Nephron progenitor cell (in vitro differentiated cells): ENCODE results near the gene ABCC3.

Source experiments
- DNase-seq: peaks from one replicate; pipeline ENCODE4 v3.0.0; 2021
- H3K27ac Mint-ChIP-seq: 2 replicates; pipeline ENCODE4 v1.8.0; 2021; ENCODE audit warnings: mild to moderate bottlenecking, moderate library complexity, mixed read lengths
- H3K27me3 Mint-ChIP-seq: 2 replicates; pipeline ENCODE4 v1.8.0; 2021; ENCODE audit warnings: mild to moderate bottlenecking, low read depth, mixed read lengths; ENCODE audit not compliant: poor library complexity
- H3K36me3 Mint-ChIP-seq: 2 replicates; pipeline ENCODE4 v1.8.0; 2021; ENCODE audit warnings: low read depth, mixed read lengths
- H3K4me1 Mint-ChIP-seq: 2 replicates; pipeline ENCODE4 v1.8.0; 2021; ENCODE audit warnings: mixed read lengths
- H3K4me3 Mint-ChIP-seq: 2 replicates; pipeline ENCODE4 v1.8.0; 2021; ENCODE audit warnings: mild to moderate bottlenecking, moderate library complexity, mixed read lengths
- H3K9me3 Mint-ChIP-seq: 2 replicates; pipeline ENCODE4 v1.8.0; 2021; ENCODE audit warnings: mild to moderate bottlenecking, moderate library complexity, mixed read lengths
- TF ChIP-seq, protein P1 (sequence below): fragments of 200-600 bp; sonication (generic); IDR thresholded peaks from 2 replicates; pipeline ENCODE4 v1.5.0; 2021; ENCODE audit warnings: antibody characterized with exemption

Gene ABCC3

DNA sequence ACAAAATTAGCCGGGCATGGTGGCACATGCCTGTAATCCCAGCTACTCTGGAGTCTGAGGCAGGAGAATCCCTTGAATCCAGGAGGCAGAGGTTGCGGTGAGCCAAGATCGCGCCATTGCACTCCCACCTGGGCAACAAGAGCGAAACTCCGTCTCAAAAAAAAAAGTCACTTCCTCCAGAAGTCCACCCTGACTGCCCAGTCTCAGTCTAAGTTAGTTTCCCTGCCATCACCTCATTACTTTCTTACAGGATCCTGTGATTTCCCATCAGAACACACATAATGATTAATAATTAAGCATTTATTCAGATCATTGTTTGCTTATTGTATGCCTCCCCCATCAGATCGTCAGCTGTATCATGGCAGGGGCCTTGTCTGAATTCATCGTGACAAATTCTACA lies 31.6 kb downstream of the ABCC3 start:
- Mint-ChIP-seq H3K4me1 (peaks cover 36% of the 10 kb centered on the region), H3K27me3 (peaks cover 11% of the 10 kb centered on the region), H3K9me3 (no peaks in the 10 kb centered on the region), H3K27ac (no peak overlapping the region), H3K4me3 (no peak overlapping the region), H3K36me3 (no peaks in the 10 kb centered on the region)
- TF ChIP-seq, protein P1, sequence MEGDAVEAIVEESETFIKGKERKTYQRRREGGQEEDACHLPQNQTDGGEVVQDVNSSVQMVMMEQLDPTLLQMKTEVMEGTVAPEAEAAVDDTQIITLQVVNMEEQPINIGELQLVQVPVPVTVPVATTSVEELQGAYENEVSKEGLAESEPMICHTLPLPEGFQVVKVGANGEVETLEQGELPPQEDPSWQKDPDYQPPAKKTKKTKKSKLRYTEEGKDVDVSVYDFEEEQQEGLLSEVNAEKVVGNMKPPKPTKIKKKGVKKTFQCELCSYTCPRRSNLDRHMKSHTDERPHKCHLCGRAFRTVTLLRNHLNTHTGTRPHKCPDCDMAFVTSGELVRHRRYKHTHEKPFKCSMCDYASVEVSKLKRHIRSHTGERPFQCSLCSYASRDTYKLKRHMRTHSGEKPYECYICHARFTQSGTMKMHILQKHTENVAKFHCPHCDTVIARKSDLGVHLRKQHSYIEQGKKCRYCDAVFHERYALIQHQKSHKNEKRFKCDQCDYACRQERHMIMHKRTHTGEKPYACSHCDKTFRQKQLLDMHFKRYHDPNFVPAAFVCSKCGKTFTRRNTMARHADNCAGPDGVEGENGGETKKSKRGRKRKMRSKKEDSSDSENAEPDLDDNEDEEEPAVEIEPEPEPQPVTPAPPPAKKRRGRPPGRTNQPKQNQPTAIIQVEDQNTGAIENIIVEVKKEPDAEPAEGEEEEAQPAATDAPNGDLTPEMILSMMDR: no peak
- no peak for DNase-seq

DNA sequence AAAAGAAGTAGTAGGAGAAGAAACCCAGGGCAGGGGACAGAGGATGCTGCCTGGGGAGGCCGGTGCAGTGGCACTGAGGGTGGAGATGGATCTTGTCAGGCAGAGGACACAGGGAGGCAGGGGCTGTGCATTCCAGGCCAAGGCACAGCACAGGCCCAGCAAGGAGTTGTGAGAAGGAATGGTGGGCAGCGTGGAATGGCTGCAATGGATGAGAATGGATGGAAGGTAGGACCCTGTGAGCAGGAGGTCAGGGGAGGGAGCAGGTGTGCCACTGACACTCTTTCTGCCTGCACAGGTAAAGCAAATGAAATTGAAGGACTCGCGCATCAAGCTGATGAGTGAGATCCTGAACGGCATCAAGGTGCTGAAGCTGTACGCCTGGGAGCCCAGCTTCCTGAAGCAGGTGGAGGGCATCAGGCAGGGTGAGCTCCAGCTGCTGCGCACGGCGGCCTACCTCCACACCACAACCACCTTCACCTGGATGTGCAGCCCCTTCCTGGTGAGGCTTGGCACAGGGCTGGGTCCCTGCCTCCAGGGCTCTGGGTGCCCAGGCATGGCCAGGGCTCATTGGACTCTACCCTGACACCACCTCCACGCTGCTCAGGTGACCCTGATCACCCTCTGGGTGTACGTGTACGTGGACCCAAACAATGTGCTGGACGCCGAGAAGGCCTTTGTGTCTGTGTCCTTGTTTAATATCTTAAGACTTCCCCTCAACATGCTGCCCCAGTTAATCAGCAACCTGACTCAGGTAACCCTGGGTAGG lies 32.8 kb downstream of the ABCC3 start:
- DNase-seq: no peak
- no peak overlapping the region for H3K27ac Mint-ChIP-seq
- H3K36me3 Mint-ChIP-seq: no peaks in the 10 kb centered on the region
- no peak overlapping the region for H3K4me3 Mint-ChIP-seq
- peaks cover 26% of the 10 kb centered on the region for H3K4me1 Mint-ChIP-seq
- TF ChIP-seq, protein P1: no peak
- H3K9me3 Mint-ChIP-seq: no peaks in the 10 kb centered on the region
- H3K27me3 Mint-ChIP-seq: peaks cover 9% of the 10 kb centered on the region

DNA sequence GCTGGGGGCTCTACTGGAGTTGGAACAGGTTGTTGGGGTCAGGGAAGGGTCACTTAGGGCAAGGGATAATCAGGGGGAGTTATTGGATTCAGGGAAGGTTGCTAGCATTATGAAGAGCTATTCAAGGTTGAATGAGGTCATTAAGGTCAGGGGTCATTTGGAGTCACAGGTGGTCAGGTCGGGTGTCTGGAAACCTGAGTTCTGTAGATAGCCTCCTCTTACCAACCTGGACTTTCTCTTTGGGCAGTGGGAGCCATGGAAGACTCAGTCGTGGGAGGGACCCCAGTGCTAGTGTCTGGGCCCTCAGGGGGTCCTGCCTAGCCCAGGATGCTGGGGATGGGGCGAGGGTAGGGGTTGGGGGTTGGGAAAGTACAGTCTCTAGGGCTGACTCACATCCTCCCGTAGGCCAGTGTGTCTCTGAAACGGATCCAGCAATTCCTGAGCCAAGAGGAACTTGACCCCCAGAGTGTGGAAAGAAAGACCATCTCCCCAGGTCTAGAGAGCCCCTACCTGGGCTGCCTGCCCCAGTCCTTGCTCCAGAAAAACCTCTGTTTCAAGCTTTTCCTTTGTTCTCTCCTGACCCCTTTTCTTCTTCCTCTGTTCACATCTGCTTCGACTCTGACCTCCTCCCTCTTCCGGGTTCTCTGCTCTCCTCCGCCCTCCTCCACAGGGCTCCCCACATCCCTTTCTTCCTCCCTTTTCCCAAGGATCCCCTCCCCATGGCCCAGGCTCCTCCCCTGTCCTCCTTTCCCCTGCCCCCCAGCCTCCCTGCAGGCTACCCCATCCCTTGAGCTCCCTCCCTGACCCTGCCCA lies 33.5 kb downstream of the ABCC3 start:
- H3K4me3 Mint-ChIP-seq: no peak overlapping the region
- no peaks in the 10 kb centered on the region for H3K9me3 Mint-ChIP-seq
- peaks cover 18% of the 10 kb centered on the region for H3K4me1 Mint-ChIP-seq
- no peak for DNase-seq
- TF ChIP-seq, protein P1: no peak
- H3K27ac Mint-ChIP-seq: peak overlapping the region; percentile 39
- peaks cover 9% of the 10 kb centered on the region for H3K27me3 Mint-ChIP-seq
- H3K36me3 Mint-ChIP-seq: no peaks in the 10 kb centered on the region

DNA sequence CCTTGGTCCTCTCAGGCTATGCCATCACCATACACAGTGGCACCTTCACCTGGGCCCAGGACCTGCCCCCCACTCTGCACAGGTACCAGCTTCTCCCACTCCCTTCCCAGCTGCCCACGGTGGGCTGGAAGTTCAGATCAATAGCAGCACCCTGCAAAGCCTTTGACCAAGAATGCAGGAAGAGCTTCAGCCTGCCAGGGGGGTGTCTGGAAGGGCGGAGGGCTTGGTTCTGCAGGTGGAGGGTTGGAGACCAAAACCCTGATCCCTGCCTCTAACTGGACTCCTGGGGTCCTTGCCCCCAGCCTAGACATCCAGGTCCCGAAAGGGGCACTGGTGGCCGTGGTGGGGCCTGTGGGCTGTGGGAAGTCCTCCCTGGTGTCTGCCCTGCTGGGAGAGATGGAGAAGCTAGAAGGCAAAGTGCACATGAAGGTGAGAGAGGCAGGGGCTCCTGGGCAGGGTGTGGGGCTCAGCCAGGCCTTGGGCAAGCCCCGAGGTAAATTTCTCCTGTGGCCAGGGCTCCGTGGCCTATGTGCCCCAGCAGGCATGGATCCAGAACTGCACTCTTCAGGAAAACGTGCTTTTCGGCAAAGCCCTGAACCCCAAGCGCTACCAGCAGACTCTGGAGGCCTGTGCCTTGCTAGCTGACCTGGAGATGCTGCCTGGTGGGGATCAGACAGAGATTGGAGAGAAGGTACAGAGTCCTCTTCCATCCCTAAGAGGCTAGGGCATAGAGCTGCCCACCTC lies 34.3 kb downstream of the ABCC3 start:
- no peaks in the 10 kb centered on the region for H3K9me3 Mint-ChIP-seq
- no peak for DNase-seq
- no peak overlapping the region for H3K27ac Mint-ChIP-seq
- peaks cover 14% of the 10 kb centered on the region for H3K27me3 Mint-ChIP-seq
- peaks cover 16% of the 10 kb centered on the region for H3K4me1 Mint-ChIP-seq
- TF ChIP-seq, protein P1: no peak
- H3K36me3 Mint-ChIP-seq: no peaks in the 10 kb centered on the region
- H3K4me3 Mint-ChIP-seq: no peak overlapping the region

DNA sequence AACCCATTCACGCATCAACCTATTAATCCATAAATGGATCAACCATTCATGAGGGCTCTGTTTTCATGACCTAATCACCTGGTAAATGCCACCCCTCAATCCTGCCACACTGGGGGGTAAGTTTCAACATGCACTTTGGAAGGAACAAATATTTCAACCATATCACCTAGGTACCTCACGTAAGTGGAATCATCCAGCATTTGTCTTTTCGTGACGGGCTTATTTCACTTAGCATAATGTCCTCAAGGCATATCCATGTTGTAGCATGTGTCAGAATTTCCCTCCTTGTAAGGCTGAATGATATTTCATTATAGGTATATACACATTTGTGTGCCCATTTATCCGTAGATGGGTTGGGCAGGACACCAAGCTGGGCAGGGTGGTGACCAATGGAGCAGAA lies 37.4 kb downstream of the ABCC3 start:
- no peaks in the 10 kb centered on the region for H3K9me3 Mint-ChIP-seq
- H3K36me3 Mint-ChIP-seq: no peaks in the 10 kb centered on the region
- no peak for DNase-seq
- peaks cover 14% of the 10 kb centered on the region for H3K4me1 Mint-ChIP-seq
- TF ChIP-seq, protein P1: no peak
- peaks cover 13% of the 10 kb centered on the region for H3K27me3 Mint-ChIP-seq
- H3K4me3 Mint-ChIP-seq: no peak overlapping the region
- no peak overlapping the region for H3K27ac Mint-ChIP-seq
